ENCODE results near the gene WDR35. TPM values are rescaled to one million over a fixed set of nuclear protein-coding genes. Genes with fewer than 3 reads are reported as not detected.

The WDR35 gene
- total and polyA plus RNA-seq, 2 donors from 2014 or later = 6.0 to 21.2 TPM

- TF ChIP-seq, protein P1, sequence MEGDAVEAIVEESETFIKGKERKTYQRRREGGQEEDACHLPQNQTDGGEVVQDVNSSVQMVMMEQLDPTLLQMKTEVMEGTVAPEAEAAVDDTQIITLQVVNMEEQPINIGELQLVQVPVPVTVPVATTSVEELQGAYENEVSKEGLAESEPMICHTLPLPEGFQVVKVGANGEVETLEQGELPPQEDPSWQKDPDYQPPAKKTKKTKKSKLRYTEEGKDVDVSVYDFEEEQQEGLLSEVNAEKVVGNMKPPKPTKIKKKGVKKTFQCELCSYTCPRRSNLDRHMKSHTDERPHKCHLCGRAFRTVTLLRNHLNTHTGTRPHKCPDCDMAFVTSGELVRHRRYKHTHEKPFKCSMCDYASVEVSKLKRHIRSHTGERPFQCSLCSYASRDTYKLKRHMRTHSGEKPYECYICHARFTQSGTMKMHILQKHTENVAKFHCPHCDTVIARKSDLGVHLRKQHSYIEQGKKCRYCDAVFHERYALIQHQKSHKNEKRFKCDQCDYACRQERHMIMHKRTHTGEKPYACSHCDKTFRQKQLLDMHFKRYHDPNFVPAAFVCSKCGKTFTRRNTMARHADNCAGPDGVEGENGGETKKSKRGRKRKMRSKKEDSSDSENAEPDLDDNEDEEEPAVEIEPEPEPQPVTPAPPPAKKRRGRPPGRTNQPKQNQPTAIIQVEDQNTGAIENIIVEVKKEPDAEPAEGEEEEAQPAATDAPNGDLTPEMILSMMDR (IDR thresholded peaks at IDR 0.05; ENCODE audit: borderline replicate concordance, extremely low read depth, insufficient read depth) = no peak
- Histone ChIP-seq H3K9me3 (ENCODE audit: control insufficient read depth in 2 of 3, insufficient read depth in 1 of 3, low read length in 3 of 3) (no peaks in the 10 kb centered on the region), H3K9ac (ENCODE audit: low read length in 3 of 3) (peak overlapping the region; percentile 83 to 99 (median 97)), H3K4me3 (ENCODE audit: low read length in 3 of 3) (peak overlapping the region; percentile 97 to 100 (median 99)), H3K36me3 (ENCODE audit: control insufficient read depth in 2 of 3, insufficient read depth in 3 of 3, low read length in 3 of 3) (no peaks in the 10 kb centered on the region), H3K27ac (ENCODE audit: low read depth in 2 of 2, low read length in 2 of 2) (peak overlapping the region; percentile 86 to 98), H3K4me1 (ENCODE audit: control insufficient read depth in 2 of 3, insufficient read depth in 2 of 3, low read depth in 1 of 3, low read length in 3 of 3) (peaks cover 4 to 12% (median 11%) of the 10 kb centered on the region in 3 donors), H3K27me3 (ENCODE audit: control insufficient read depth, insufficient read depth, low read length) (no peaks in the 10 kb centered on the region)
- DNase-seq (peak in 1 of 5 donors; percentile 62), FAIRE-seq (no peak)
- intact Hi-C loops (cut with DNase I) = no loop called here
Observed at GRCh38 chr2:19902216-19902740, 87.6 kb downstream of the WDR35 start.

DNA sequence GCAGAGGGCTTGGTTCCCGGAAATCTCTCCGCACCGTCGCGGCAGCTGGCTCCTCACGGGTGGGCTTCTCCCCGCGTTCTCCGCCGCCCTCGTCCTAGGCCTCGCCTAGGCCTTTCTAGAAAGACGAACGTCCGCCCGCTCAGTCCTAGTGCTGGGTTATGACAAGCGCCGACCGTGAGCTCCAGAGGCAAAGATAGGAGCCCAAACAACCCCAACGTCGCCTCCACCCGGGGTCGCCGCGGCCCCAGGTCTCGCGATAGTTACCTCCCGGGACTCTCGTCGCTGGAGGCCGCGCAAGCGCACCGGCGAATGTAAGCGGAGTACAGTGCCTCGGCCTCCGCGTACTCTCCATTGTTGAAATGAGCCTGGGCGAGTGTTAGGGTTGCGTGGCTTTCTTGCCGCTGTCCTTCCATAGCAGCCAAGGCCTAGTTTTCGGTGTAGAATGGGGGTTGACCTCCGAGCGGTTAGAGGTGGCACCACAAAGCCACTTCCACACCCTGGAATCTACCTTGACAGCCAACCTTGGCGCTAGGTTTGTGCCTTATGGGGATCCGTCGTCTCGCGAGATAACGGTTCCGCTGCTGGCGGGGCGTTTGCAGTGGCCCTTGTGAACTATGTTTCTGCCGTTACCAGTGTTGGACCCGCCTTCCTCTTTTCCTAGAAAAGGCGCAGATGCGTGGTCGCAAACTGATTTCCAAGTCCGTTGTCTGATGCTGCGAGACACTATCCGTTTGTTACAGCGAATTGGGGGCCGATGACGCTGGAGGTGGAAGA lies 88.3 kb downstream of the WDR35 start, which contains the start of gene TTC32:
TSS of gene TTC32 (minus strand) at position 542 of the 774 bp plus-strand sequence. CDS start at position 413, 129 bp downstream.
- TF ChIP-seq, protein P1 (IDR thresholded peaks at IDR 0.05; ENCODE audit: borderline replicate concordance, extremely low read depth, insufficient read depth) = no peak
- Histone ChIP-seq H3K27me3 (ENCODE audit: control insufficient read depth, insufficient read depth, low read length) (no peaks in the 10 kb centered on the region), H3K4me1 (ENCODE audit: control insufficient read depth in 2 of 3, insufficient read depth in 2 of 3, low read depth in 1 of 3, low read length in 3 of 3) (peaks cover 4 to 12% (median 11%) of the 10 kb centered on the region in 3 donors), H3K9me3 (ENCODE audit: control insufficient read depth in 2 of 3, insufficient read depth in 1 of 3, low read length in 3 of 3) (no peaks in the 10 kb centered on the region), H3K27ac (ENCODE audit: low read depth in 2 of 2, low read length in 2 of 2) (peak within 1 kb of the TSS; percentile 86 to 98), H3K4me3 (ENCODE audit: low read length in 3 of 3) (peak within 1 kb of the TSS; percentile 97 to 100 (median 99)), H3K9ac (ENCODE audit: low read length in 3 of 3) (peak within 1 kb of the TSS; percentile 83 to 99 (median 97)), H3K36me3 (ENCODE audit: control insufficient read depth in 2 of 3, insufficient read depth in 3 of 3, low read length in 3 of 3) (no peaks in the 10 kb centered on the region)
- DNase-seq = peak; percentile 96 to 98 (median 97)
- FAIRE-seq = no peak
- intact Hi-C loops (cut with DNase I) = no loop called here

DNA sequence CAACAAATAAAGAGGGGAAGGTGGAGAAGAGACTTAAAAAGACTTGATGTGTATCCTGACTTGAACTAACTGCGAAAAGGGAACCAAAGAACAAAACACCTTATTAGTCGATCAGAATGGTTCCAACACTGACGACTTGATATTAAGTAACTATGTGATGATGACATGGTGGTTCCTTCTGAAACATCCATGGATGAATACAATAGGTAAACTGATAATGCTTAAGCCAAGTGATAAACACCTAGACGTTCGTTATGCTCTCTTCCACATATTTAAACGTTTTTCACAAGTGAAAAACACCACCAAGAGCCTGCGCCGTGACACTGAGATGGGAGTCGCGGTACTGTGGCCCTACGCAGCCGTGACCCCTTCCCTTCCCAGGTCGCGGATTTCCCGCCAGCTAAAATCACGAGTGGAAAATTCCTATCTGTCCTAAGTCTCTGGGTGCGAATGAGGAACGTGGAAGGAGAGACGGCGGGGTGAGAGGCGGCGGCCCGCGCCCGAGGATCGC lies 88.9 kb downstream of the WDR35 start:
- Histone ChIP-seq H3K36me3 (ENCODE audit: control insufficient read depth in 2 of 3, insufficient read depth in 3 of 3, low read length in 3 of 3) (no peaks in the 10 kb centered on the region), H3K27ac (ENCODE audit: low read depth in 2 of 2, low read length in 2 of 2) (peak overlapping the region; percentile 86 to 98), H3K4me1 (ENCODE audit: control insufficient read depth in 2 of 3, insufficient read depth in 2 of 3, low read depth in 1 of 3, low read length in 3 of 3) (peaks cover 4 to 12% (median 11%) of the 10 kb centered on the region in 3 donors), H3K27me3 (ENCODE audit: control insufficient read depth, insufficient read depth, low read length) (no peaks in the 10 kb centered on the region), H3K4me3 (ENCODE audit: low read length in 3 of 3) (peak overlapping the region; percentile 97 to 100 (median 99)), H3K9ac (ENCODE audit: low read length in 3 of 3) (peak overlapping the region; percentile 79 to 99 (median 97)), H3K9me3 (ENCODE audit: control insufficient read depth in 2 of 3, insufficient read depth in 1 of 3, low read length in 3 of 3) (no peaks in the 10 kb centered on the region)
- TF ChIP-seq, protein P1 (IDR thresholded peaks at IDR 0.05; ENCODE audit: borderline replicate concordance, extremely low read depth, insufficient read depth) = no peak
- no peak for FAIRE-seq
- peak in 2 of 5 donors; percentile 35 to 61 for DNase-seq
- intact Hi-C loops (cut with DNase I) = no loop called here
